ENCODE measurements around the gene MYCBP.

- TF ChIP-seq EZH2 (IDR thresholded peaks at IDR 0.05; ENCODE audit: insufficient read depth, poor library complexity, severe bottlenecking) (no peak), EZH2phosphoT487 (IDR thresholded peaks at IDR 0.05; ENCODE audit: insufficient read depth, low read depth) (no peak)
Observed at GRCh38 chr1:38899560-38899959, 26.4 kb upstream of the MYCBP start.
